Measurements from ENCODE around the gene NDRG4. TPM values are rescaled to one million over a fixed set of nuclear protein-coding genes. Genes with fewer than 3 reads are reported as not detected.

The NDRG4 gene
- total RNA-seq, 1 experiment from 2014 or later, result 8.6 TPM

- no peak for ATAC-seq
Measured at GRCh38 chr16:58472827-58473226, 27.1 kb upstream of the NDRG4 start.

GRCh38 chr16:58474296-58474695 is 25.6 kb upstream of the NDRG4 start:
- DNase-seq (ENCODE audit: low read depth, low spot score) (no peak), ATAC-seq (no peak)
- H3K4me1 ChIP-seq (ENCODE audit: control insufficient read depth in 1 of 2, insufficient read depth in 2 of 2, low read length in 2 of 2), result no peaks in the 10 kb centered on the region
- no peaks in the 10 kb centered on the region for H3K36me3 ChIP-seq (ENCODE audit: control insufficient read depth in 1 of 2, insufficient read depth in 2 of 2, low read length in 2 of 2)
- H3K27ac ChIP-seq (ENCODE audit: low read depth, low read length), result no peak overlapping the region
- ChIA-PET POLR2A (no interaction called here), RAD21 (ENCODE audit: low non-redundant PET in 1 of 2, low total read pairs in 2 of 2, uncharacterized antibody in 2 of 2, unreplicated experiment in 2 of 2) (no interaction called here), CTCF (no interaction called here)
- H3K9ac ChIP-seq (ENCODE audit: low read length), result no peak overlapping the region
- no peaks in the 10 kb centered on the region for H3K9me3 ChIP-seq (ENCODE audit: control insufficient read depth in 1 of 2, insufficient read depth in 1 of 2, low read depth in 1 of 2, low read length in 2 of 2)
- H3K4me3 ChIP-seq (replicated peaks in 1 of 2; ENCODE audit: low read depth in 1 of 2, low read length in 2 of 2), result no peak overlapping the region
- no peaks in the 10 kb centered on the region for H3K27me3 ChIP-seq (ENCODE audit: insufficient read depth, low read length)
- intact Hi-C loops (cut with micrococcal nuclease), result no loop called here
- H3K4me2 ChIP-seq (ENCODE audit: low read length), result no peak overlapping the region
- BruUV-seq (replicated peaks), result no TSS peak
- no peak overlapping the region for H2AFZ ChIP-seq (ENCODE audit: low read depth, low read length, poor library complexity, severe bottlenecking)
- H4K20me1 ChIP-seq (ENCODE audit: insufficient read depth), result no peaks in the 10 kb centered on the region
- H3K79me2 ChIP-seq (ENCODE audit: insufficient read depth, low read length), result no peaks in the 10 kb centered on the region
- H3K9me2 ChIP-seq (ENCODE audit: insufficient read depth), result no peaks in the 10 kb centered on the region
- no peak for TF ChIP-seq MAX (IDR thresholded peaks at IDR 0.05)
- TF ChIP-seq ZFX (IDR thresholded peaks at IDR 0.05), result no peak
- no peak for TF ChIP-seq JUND (IDR thresholded peaks at IDR 0.05)
- no peak for TF ChIP-seq POLR2AphosphoS5 (IDR thresholded peaks at IDR 0.05; ENCODE audit: low read depth, low read length)
- no peak for TF ChIP-seq CBX3 (IDR thresholded peaks at IDR 0.05; ENCODE audit: low read depth)
- TF ChIP-seq FOSL1 (IDR thresholded peaks at IDR 0.05; ENCODE audit: low read depth), result no peak
- TF ChIP-seq ATF3 (IDR thresholded peaks at IDR 0.05), result no peak
- no peak for TF ChIP-seq SP1 (IDR thresholded peaks at IDR 0.05; ENCODE audit: low read depth)
- no peak for TF ChIP-seq EGR1 (IDR thresholded peaks at IDR 0.05; ENCODE audit: low read depth)
- TF ChIP-seq POLR2A (IDR thresholded peaks at IDR 0.05; ENCODE audit: borderline replicate concordance, extremely low read depth, insufficient read depth, insufficient read length), result no peak
- no peak for TF ChIP-seq EZH2phosphoT487 (IDR thresholded peaks at IDR 0.05; ENCODE audit: borderline replicate concordance)
- TF ChIP-seq RAD21 (IDR thresholded peaks at IDR 0.05; ENCODE audit: low read depth), result no peak
- no peak for TF ChIP-seq YY1 (IDR thresholded peaks at IDR 0.05; ENCODE audit: extremely low read depth, insufficient replicate concordance, low read depth, low read length)
- TF ChIP-seq ZNF274 (IDR thresholded peaks at IDR 0.05; ENCODE audit: low read depth, low read length), result no peak
- no peak for TF ChIP-seq REST (IDR thresholded peaks at IDR 0.05; ENCODE audit: low read depth)
- TF ChIP-seq TCF7L2 (IDR thresholded peaks at IDR 0.05; ENCODE audit: borderline replicate concordance, extremely low read depth, insufficient read depth, insufficient read length), result no peak
- no peak for TF ChIP-seq SRF (IDR thresholded peaks at IDR 0.05; ENCODE audit: low read depth)

More at GRCh38 chr16:58472827-58473226, 27.1 kb upstream of the NDRG4 start:
- DNase-seq (ENCODE audit: low read depth, low spot score), result no peak
- no peak overlapping the region for H3K4me2 ChIP-seq (ENCODE audit: low read length)
- POLR2A ChIA-PET, result no interaction called here
- H3K79me2 ChIP-seq (ENCODE audit: insufficient read depth, low read length), result no peaks in the 10 kb centered on the region
- no peak overlapping the region for H2AFZ ChIP-seq (ENCODE audit: low read depth, low read length, poor library complexity, severe bottlenecking)
- BruUV-seq (replicated peaks), result no TSS peak
- H3K36me3 ChIP-seq (ENCODE audit: control insufficient read depth in 1 of 2, insufficient read depth in 2 of 2, low read length in 2 of 2), result no peaks in the 10 kb centered on the region
- intact Hi-C loops (cut with micrococcal nuclease), result no loop called here
- H3K27me3 ChIP-seq (ENCODE audit: insufficient read depth, low read length), result no peaks in the 10 kb centered on the region
- H3K9ac ChIP-seq (ENCODE audit: low read length), result no peak overlapping the region
- no peak overlapping the region for H3K4me3 ChIP-seq (replicated peaks in 1 of 2; ENCODE audit: low read depth in 1 of 2, low read length in 2 of 2)
- no peaks in the 10 kb centered on the region for H4K20me1 ChIP-seq (ENCODE audit: insufficient read depth)
- TF ChIP-seq POLR2A (IDR thresholded peaks at IDR 0.05; ENCODE audit: borderline replicate concordance, extremely low read depth, insufficient read depth, insufficient read length) (no peak), ATF3 (IDR thresholded peaks at IDR 0.05) (no peak), ELF1 (IDR thresholded peaks at IDR 0.05; ENCODE audit: borderline replicate concordance, low read depth) (no peak)
- H3K9me2 ChIP-seq (ENCODE audit: insufficient read depth), result no peaks in the 10 kb centered on the region
- CTCF ChIA-PET, result no interaction called here
- H3K9me3 ChIP-seq (ENCODE audit: control insufficient read depth in 1 of 2, insufficient read depth in 1 of 2, low read depth in 1 of 2, low read length in 2 of 2), result no peaks in the 10 kb centered on the region
- RAD21 ChIA-PET (ENCODE audit: low non-redundant PET in 1 of 2, low total read pairs in 2 of 2, uncharacterized antibody in 2 of 2, unreplicated experiment in 2 of 2), result no interaction called here
- no peaks in the 10 kb centered on the region for H3K4me1 ChIP-seq (ENCODE audit: control insufficient read depth in 1 of 2, insufficient read depth in 2 of 2, low read length in 2 of 2)
- no peak overlapping the region for H3K27ac ChIP-seq (ENCODE audit: low read depth, low read length)

Data from HCT116 (cell line).